ENCODE measurements around the gene TBC1D21.

TBC1D21 gene

DNA sequence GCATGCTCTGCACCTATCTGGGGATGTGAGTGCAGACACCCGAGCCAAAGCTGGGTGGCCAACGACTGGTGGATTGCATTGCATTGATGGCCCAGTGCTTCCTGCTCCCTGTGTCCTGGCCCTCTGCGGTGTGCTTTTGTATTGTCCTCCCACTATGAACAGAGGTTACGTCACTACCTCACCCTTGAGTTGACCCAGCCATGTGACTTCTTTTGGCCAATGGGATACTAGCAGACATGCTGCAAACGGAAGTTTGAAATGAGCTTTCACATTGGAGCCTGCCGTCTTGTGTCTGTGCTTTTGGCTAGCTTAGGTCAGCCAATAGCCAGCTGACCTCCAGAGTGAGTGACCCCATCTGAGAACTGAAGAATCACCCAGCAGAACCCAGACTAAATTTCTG lies 15.3 kb upstream of the TBC1D21 start:
- no peak for DNase-seq (ENCODE audit: low read depth, low spot score)

DNA sequence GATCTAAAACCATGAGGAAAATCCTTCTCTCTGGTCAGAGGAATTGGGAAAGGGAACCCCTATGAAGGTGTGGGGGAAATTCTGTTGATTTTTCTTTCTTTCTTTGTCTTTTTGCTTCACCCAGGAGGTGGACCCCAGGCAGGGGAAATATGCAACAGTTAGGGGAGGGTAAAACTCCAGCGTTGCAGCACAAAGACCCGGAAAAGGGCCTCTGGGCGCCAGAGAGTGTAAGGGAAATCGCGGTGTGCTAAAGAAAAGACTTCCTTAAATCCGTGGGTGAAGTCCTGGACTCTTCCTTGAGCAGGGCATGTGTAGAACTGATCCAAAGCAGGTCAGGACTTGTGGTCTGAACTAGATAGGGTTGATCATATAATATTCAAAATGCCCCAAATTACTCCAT lies 11.1 kb upstream of the TBC1D21 start:
- DNase-seq (ENCODE audit: low read depth, low spot score): no peak

DNA sequence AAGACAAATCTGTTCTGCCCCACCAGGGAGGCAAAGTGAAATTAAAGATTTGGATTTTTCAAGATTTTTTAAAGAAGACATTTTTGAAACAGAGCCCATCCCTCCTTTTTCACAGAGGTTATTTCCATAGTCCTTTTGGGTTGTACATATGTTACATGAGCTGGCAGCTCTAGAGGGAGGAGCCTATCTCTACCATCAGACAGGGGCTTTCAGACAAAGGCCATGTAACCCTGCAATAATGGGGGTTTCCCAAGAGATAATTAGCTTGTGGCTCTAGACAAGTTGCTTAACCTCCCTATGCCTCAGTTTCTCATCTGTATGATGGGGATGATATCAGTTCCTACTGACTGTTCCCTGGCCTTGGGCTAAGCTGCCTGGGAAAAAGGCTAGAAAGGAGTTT lies 8.0 kb upstream of the TBC1D21 start:
- DNase-seq (ENCODE audit: low read depth, low spot score): no peak

DNA sequence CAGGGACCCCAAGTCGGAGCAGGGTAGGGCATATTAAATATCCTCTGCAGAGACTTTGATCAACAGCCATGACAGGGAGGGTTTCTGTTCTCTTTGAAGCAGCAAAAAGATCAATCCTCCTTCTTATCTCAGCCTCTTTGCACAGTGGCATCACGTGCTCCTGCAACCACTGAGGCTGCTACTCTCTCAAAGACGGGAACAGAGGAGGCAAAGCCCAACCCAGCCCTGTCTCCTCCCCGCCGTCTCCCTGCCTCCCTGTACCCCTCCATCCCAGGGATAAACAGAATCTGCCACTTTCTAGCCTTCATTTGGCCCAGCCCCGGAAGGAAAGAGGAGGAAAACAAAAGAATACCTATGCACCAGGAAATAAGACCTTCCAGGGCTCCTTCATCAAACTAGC lies 7.5 kb upstream of the TBC1D21 start:
- no peak for DNase-seq (ENCODE audit: low read depth, low spot score)

DNA sequence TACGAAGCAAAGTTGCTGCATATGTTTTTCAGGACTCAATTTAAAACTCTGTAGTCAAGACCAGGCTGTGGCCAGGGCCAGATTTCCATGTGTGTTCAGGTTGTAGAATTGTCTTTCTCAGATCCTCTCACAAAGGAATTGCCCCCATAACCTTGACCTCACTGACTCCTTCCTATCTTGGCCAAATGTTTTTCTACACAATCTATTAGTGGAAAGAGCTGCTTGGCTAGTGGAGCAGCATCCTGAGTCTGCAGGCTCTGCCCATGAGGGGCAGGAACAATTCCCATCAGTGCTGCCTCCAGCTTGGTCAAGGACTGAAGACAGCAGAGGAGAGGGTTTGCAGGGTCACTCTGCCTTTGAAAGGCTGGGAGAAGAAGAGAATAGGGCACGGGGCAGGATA lies 6.9 kb upstream of the TBC1D21 start:
- DNase-seq (ENCODE audit: low read depth, low spot score): no peak

DNA sequence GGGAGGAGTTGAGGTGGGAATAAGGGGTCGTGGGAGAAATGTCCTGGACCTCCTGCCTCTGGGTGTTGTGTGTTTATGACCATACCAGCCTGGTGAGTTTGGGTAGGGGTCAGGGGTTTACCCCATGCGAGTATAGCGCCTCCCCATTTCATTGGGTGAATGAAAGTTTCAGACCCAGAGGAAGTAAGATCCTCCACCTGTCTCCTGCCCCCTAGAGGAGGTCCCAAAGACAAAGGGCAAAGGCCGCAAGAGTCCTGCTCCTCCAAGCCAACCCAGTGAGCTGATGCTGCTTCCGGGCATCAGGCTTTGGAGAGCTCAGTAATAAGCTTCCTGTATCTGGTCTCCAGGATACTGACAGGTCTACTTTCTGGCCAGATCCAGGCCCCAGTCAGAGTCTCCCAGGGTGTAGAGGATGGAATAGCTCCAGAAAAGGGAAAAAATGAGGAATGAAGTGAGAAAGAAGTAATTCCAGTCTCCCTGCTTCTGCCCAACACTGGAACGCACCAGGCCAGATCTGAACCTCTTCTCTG lies 6.4 kb upstream of the TBC1D21 start:
- DNase-seq (ENCODE audit: low read depth, low spot score): peak; percentile 52

DNA sequence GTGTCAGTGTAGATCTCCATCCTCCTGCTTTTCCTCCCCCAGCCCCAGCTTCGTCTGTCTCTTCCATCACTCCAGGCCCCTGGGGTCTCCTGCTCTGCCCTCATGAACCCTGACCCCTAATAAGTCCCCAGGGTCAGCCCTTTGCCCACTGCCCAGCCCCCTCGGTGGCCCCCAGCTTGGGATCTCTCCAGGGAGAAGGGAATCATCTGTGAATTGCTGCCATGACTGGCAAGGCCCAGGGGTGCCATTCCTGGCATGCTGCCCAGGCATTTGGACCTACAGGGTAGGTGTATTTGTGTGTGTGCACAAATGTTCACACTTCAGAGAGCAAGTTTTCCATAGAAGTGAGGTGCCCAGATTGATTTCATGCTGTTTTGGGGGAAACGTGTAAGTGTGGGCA lies 5.9 kb upstream of the TBC1D21 start:
- no peak for DNase-seq (ENCODE audit: low read depth, low spot score)

DNA sequence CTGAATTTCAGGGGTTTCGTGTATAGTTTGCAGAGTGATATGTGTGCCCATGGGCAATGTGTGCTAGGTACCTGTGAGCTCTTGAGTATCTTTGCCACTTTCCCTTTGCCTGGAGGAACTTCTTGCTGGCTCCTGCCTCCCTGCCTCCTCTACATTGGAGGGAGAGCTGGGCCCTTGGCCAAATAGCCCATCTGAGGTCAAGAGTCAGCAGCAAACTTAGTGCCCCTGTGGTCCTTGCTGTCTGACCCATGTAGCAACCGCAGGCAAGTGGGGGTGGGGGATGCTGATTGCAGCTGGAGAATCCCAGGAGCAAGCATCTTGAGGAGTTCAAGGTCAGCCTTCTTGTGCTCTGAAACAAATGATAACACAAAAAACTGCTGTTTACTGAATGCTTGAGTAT lies 5.4 kb upstream of the TBC1D21 start:
- no peak for DNase-seq (ENCODE audit: low read depth, low spot score)

DNA sequence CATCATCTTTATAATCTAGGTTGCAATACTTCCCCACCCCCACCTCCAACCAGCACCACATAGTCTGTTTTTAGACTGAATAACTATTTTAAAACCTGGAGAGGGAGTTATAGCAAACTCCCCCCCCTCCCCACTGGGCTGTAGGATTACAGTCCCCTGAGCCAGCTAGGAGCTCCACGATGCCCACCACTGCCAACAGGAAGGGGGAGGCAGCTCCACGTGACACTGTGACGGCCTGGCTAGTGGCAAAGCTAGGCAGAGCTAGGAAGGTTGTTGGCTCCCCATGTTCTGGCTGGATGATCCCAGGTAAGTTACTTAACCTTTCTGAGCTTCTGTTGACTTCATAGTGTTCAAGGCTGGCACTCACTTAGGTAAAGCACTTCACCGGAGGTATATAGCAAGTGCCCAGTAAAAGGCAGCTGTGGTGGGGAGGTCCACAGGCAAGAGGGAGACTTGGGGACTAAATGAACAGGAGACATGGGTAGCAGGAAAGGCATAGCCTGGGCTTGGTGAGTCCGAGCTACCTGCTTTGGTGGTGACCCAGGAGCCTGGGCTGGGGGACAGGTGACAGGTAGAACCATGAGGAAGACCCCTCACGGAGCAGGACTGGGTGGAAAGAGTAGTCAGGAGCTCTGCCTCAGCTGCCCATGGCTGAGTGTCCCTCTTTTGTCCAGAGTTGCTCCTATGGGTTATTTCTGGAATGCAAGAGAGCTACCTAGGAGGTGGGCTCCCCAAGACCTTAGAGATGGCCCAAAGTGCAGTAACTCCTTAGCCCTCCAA lies 4.0 kb upstream of the TBC1D21 start:
- no peak for DNase-seq (ENCODE audit: low read depth, low spot score)

DNA sequence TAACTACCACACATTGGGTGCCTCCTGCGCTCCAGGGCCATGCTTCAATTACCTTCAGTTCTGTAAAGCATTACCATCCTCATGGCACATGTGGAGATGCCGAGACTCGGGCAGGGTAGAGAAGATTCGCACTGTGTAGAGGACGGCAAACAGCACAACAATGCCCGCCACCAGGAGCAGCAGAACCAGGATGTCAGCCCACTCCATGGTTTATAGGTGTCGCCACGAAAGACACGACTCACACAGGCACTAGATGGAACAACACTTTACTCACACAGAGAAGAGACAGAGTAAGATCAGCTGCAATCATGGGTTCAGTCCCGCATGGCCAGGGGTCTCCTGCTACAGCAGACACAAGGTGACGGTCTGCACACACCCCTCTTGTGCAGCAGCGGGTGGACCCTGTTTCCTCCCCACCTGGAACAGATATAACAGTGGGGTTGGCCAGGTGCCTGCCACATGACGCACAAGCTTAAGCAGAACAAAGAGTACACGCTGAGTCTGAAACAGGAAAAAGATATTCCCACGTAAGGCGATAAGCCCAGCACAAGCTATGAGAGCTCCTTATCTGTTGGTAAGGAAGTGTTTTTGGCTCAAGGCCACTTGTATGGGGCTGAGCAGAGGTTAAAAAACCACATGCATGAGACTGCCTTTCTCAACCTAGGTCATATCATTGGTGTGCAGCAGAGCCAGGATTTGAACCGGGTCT lies 2.5 kb upstream of the TBC1D21 start:
- DNase-seq (ENCODE audit: low read depth, low spot score): no peak

DNA sequence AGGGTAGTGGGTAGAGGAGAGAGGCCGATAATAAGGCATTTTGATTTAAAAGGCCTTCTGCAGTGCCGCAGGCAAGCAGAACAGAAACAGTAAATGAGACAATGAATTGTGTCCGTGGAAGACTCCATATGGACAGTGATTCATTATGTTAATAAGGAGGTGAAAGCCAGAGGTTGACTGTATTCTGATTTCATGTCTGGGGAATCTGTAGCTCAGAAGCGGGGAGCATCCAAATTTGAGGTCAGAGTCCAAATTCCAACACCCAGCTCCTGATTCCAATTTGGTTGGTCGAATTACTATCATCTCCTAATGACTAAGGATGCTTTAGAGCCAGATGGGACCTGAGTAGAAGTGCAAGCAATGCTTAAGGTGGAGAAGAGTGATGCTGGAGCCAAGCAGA lies 1.0 kb upstream of the TBC1D21 start:
- no peak for DNase-seq (ENCODE audit: low read depth, low spot score)

DNA sequence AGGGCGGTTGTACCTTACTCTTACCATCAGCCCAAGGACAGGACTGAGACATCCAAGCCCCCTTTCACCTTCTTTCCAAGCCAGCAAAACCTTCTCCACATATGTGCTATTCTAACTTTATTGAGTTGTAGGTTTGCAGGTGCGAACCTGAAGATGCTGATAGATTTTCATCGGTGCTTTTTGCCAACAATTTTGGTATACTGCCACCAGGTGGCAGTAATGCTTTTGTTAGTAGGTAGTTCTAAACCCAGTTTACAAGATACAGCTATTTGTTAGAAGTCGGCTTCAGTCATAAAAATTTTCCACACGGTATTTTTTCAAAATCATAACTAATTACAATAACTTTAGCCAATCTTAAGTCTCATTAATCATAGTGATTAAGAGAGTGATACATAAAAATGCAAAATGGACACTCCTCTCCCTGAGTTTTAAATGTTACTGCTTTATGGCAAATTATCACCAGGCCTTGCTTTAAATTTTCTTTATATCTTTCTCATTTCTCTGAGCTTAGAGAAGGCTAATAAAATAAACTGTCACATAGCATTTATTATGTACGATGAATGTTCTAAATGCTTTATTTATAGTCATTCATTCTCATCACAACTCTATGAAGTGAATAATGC lies 636 bp downstream of the TBC1D21 start:
- peak; percentile 23 for DNase-seq (ENCODE audit: low read depth, low spot score)

DNA sequence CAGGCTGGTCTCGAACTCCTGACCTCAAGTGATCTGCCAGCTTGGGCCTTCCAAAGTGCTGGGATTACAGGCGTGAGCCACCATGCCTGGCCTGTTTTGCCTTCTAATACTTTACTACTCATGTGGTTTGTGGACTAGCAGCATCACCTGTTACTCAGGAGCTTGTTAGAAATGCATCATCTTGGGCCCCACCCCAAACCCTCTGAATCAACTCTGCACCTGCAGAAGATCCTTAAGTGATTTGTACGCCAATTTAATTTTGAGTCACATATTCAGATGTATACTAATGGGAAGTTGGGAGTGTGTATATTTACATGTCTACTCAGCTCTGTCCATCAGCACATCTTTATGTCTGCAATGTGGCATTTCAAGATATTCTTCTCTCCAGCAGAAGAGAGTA lies 6.1 kb downstream of the TBC1D21 start:
- DNase-seq (ENCODE audit: low read depth, low spot score): no peak

DNA sequence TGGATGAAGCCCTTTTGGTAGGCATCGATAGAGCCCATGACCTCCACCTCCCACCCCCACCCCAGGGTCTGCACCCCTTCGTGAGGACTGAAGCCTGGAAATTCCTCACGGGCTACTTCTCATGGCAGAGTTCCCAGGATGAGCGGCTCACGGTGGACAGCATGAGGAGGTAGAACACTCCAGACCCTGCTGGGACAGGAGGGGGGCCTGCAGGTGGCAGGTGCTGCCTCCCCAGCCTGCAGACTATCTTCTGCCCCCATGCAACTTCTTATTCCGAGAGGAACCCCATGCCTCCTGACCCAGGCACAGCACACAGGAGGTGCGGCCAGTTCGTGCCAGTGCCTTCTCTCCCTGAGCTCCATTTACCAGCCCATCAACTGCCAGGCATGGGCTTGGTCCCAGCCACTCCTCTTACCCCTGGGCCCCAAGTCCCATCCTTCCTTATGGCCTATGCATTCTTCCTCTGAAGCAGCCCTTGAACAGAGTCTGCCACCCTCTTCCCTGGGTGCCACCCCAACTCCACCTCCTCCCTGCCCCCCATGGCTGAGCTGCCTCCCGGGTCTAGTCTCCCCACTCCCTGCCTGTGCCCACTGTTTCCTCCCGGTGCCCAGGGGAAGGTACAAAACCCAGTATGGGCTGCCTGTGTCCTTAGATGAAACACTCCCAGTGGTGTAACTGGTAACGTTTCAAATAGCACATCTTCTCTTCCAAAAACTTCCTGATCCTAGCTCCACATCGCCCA lies 8.4 kb downstream of the TBC1D21 start:
- no peak for DNase-seq (ENCODE audit: low read depth, low spot score)

DNA sequence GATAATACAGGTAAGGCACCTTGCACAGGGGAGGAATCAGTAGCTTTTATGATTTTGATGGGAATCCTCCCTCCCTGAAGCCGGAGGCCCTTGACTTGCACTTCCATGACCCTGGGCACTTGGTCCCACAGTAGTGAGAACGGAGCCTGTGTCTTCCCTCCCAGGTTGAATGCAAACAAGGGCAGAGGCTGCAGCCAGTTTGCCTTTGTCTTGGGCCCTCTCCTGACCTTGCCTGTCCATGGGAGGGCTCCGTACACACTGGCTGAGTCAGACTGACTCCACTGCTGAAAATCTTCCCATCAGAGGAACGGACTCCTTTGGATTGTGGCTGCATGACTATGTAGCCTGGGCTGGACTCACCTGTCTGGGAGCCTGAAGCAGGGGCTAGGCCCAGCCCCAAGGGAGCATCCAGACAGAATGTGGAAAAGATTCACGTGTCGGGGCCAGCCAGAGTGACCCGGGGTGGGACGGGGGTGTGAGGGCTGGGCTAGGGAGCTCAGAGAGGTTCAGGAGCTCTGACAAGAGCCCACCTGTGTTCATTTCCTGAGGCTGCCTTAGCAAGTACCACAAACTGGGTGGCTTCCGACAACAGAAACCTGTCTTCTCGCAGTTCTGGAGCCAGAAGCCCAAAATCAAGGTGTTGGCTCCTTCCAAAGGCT lies 9.5 kb downstream of the TBC1D21 start:
- no peak for DNase-seq (ENCODE audit: low read depth, low spot score)

DNA sequence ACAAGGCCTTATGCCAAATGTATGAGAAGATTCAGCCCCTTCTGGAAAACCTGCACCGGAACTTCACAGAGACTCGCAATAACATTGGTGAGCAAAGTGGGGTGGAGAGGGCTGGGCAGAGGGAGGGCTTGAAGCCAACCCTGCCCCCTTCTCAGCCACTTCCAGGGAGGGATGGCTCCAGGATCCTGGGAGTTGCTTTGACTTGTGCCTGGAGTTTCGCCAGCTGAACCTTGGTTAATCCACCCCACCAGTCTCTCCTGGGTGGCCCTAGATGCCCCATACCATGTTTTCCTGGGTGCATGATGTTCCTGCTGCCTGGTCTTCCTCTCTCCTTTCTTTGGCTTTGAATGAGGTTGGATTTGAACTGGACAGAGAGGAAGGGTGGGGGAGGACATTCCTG lies 10.8 kb downstream of the TBC1D21 start:
- DNase-seq (ENCODE audit: low read depth, low spot score): no peak

DNA sequence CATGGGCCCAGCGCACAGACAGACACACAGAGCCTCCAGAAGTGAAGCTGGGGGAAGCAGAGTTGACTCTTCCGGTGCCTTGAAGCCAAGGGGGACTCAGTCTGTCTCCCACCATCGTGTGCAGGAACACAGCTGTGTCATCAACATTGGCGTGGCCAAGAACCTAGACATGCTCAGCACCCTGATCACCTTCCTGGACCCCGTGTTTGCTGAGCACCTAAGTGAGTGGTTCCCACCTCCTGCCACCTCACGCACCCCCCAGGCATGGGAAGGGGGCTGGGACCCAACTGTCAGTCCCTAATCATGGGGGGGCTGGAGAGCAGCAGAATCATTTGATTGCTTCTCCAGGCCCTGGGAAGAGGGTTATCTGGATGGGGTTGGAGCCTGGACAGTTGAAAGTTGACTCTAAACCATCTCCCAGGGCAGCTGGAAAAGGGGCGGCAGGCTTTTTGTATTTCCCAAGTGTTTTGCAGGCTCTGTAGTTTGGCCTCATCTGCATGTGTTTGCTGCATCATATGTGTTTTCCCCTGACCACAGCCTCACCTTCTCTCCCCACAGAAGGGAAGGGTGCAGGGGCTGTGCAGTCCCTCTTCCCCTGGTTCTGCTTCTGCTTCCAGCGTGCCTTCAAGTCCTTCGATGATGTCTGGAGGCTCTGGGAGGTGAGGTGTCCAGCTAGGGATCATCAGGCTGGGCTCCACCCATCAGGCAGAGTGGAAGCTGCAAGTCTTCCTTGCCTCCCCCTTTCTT lies 12.8 kb downstream of the TBC1D21 start:
- no peak for DNase-seq (ENCODE audit: low read depth, low spot score)

DNA sequence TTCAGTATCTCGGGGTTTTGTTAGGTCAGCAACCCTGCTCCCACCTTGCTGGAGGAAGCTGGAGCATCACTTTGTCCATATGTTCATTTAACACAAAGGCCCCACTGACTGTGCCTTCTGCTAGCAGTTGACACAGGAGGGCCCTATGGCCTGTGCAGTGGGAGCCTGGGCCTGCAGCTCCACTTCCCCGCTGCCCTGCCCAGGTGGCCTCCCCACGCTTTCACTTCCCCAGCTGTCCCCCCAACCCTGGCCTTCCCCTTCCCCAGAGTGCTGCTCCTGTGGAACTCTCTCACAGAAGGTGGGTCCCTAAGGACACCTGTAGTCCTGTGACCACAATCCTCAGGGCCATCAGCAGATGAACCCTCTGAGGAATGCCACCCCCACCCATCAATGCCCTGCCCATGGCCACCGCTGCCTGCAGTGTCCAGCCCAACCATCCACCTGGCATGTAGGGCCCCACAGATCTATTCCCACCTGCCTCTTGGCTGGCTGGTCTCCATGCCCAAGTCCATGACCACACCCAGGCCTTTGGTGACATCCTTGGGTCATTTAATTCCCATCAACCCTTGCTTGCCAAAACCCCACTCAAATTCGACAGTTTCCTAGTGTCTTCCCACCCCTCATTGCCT lies 13.5 kb downstream of the TBC1D21 start:
- DNase-seq (ENCODE audit: low read depth, low spot score): no peak

DNA sequence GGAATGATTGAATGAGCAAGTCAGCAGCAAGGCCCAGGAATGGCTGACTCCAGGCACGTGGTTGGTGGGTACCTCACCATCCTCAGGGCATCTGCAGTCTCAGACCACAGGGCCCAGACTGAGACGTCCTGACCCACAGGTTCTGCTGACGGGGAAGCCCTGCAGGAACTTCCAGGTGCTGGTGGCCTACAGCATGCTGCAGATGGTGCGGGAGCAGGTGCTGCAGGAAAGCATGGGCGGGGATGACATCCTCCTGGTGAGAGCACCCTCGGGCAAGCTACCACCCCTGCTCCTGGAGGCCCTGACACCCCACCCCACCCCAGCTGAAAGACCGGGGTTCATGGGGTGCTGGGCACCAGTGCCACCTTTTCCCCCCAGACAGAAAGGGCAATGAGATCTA lies 14.1 kb downstream of the TBC1D21 start:
- no peak for DNase-seq (ENCODE audit: low read depth, low spot score)
